ENCODE data around the gene MS4A6A.

MS4A6A gene

GRCh38 chr11:60127311-60127811 is 55.5 kb downstream of the MS4A6A start:
- peak; percentile 87 for DNase-seq

DNA sequence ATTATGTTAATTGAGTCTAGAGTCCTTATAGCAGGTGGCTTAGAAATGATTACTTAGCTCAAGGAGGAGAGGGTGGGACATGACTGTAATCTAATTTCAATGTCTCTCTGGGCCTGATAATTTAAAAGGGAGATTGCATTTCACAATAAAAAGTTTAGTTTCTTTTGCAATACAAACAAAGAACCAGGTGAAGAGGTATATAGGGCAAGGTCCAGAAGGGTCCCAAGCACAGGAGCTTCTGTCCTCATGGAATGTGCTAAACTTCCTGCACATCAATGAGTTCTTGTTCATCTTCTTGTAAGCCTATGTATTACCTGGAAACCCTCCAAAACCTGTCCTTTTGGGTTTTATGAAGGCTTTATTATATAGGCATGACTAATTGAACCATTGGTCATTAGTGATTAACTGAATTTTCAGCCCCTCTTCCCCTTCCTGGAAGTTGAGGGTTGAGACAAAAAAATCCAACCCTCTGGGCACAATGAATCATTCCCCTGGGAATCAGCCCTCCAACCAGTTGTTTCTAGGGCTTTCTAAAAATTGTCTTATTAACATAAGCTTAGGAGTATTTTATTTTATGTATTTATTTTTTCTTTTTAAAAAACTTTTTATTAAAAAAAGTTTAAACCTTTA is 56.8 kb downstream of the MS4A6A start:
- no peak for DNase-seq

DNA sequence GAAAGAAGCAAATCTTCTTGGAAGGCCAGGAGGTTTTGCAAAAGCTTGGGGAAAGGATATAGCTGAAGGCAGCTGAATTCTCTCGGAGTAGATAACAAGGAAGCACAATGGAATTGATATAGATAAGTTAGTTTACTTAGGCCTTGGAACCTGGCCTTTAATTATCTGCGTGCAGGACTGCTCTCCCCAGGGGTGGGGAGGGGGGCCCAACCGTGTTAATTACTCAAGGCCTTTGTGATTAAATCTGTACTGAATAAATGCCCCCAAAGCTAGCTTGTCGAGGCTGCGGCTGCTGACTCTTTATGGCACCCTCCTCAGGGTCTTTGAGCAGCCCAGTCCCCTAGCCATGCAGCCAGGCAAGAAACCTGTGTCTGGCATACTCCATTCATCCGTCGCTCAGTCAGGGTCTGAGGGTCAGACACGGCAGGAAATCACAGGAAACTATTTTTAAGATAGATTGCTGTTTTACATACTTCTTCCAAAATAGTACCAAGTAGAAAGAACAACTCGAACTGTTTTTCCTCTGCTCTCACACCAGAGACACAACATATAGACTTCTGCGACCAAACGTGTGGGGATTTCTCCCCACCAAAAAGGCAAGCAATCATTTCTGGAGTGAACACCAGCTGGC is 58.0 kb downstream of the MS4A6A start:
- DNase-seq = no peak

All from hematopoietic multipotent progenitor cell treated with erythropoietin and hydrocortisone succinate and interleukin-3 and kit ligand, for 4 days (in vitro differentiated cells).